Activated CD8-positive, alpha-beta memory T cell treated with anti-CD3 and anti-CD28 coated beads, Interleukin-2, amount 10 ng/mL, durations not matched to agents 7 days and 5 days (primary cell): ENCODE results near the gene CD86. TPM values are rescaled to one million over a fixed set of nuclear protein-coding genes. Genes with fewer than 3 reads are reported as not detected.

ENCODE experiments used
- ATAC-seq: fragments of 150-1000 bp; cut with Tn5 transposase; one replicate; pipeline ENCODE4 v1.10.0; 2021; ENCODE audit warnings: moderate library complexity
- CTCF ChIA-PET: fragments of 350-600 bp; sonication (Branson Sonifier 250); formaldehyde crosslinking; loops from one replicate; lab custom pipeline; 2021; ENCODE audit warnings: antibody characterized with exemption; lab: Charles Lee
- DNase-seq: peaks from one replicate; pipeline ENCODE4 v3.0.0-alpha.2; 2020
- H3K27ac Mint-ChIP-seq: one replicate; pipeline ENCODE4 v1.8.0; 2021; ENCODE audit warnings: mild to moderate bottlenecking, mixed read lengths
- H3K27me3 Mint-ChIP-seq: one replicate; pipeline ENCODE4 v1.8.0; 2021; ENCODE audit warnings: mixed read lengths
- H3K36me3 Mint-ChIP-seq: one replicate; pipeline ENCODE4 v1.8.0; 2021; ENCODE audit warnings: mild to moderate bottlenecking, mixed read lengths
- H3K4me1 Mint-ChIP-seq: one replicate; pipeline ENCODE4 v1.8.0; 2021; ENCODE audit warnings: mixed read lengths
- H3K4me3 Mint-ChIP-seq: one replicate; pipeline ENCODE4 v1.8.0; 2021; ENCODE audit warnings: mild to moderate bottlenecking, moderate library complexity, mixed read lengths
- H3K9me3 Mint-ChIP-seq: one replicate; pipeline ENCODE4 v1.8.0; 2022; ENCODE audit warnings: low read depth, mixed read lengths
- total RNA-seq, 2 experiments: library from RNA; stranded (reverse); gene quantifications; one replicate each; pipeline ENCODE4 v1.2.3, GENCODE V29; 2021

CD86 gene, protein sequence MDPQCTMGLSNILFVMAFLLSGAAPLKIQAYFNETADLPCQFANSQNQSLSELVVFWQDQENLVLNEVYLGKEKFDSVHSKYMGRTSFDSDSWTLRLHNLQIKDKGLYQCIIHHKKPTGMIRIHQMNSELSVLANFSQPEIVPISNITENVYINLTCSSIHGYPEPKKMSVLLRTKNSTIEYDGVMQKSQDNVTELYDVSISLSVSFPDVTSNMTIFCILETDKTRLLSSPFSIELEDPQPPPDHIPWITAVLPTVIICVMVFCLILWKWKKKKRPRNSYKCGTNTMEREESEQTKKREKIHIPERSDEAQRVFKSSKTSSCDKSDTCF
- total RNA-seq = 10 to 100 TPM; 23.4 to 25.3 TPM

DNA sequence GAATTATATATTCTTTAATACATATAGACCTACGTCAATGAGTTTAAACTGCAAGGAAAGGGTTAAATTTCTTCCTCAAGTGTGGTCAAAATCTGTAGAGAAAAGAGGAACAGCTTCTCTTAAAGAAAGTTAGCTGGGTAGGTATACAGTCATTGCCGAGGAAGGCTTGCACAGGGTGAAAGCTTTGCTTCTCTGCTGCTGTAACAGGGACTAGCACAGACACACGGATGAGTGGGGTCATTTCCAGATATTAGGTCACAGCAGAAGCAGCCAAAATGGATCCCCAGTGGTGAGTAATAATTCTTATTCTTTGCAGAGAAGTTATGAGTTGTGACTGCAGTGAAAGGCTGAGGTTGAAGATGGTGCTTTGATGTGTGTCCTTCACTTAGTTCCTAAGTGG, at the start of gene CD86:
TSS of gene CD86 (plus strand) at position 148 of the 400 bp plus-strand sequence. CDS start at position 276, 128 bp downstream.
- H3K4me3 Mint-ChIP-seq = peak within 1 kb of the TSS; percentile 3
- H3K4me1 Mint-ChIP-seq = peaks cover 28% of the 10 kb centered on the region
- peaks cover 33% of the 10 kb centered on the region for H3K27me3 Mint-ChIP-seq
- CTCF ChIA-PET = interaction anchor here (1.7 kb wide), 1 partner anchor 244 kb away, joined by 4 read pairs; no protein-coding TSS in a partner anchor
- ATAC-seq = peak; percentile 67
- H3K36me3 Mint-ChIP-seq = peaks cover 69% of the 10 kb centered on the region
- DNase-seq = no peak
- H3K27ac Mint-ChIP-seq = no peak within 1 kb of the TSS
- H3K9me3 Mint-ChIP-seq = peaks cover 6% of the 10 kb centered on the region

DNA sequence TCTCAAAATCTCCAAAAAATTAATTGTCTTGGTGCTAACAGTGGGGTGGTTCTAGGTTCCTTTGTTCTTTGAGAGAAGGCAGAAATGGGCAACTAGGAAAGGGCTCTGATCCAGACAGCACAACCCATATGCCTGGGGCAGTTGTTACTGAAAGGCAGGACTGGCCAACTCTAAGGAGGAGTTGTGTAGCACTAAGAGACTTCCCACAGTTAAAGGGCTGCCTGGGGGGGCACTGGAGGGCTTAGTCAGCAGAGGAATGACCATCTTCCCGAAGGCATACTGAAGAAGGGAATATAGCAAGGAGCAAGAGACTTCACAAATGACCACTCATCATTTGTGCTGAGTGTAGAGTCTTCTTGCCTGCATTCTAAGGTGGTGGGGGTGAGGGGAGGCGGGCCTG, 48.9 kb upstream of the CD86 start:
- H3K27ac Mint-ChIP-seq = no peak overlapping the region
- no peak overlapping the region for H3K4me3 Mint-ChIP-seq
- H3K36me3 Mint-ChIP-seq = peaks cover 19% of the 10 kb centered on the region
- peaks cover 40% of the 10 kb centered on the region for H3K4me1 Mint-ChIP-seq
- no peak for ATAC-seq
- CTCF ChIA-PET = no interaction called here
- DNase-seq = no peak
- H3K27me3 Mint-ChIP-seq = peaks cover 3% of the 10 kb centered on the region
- no peaks in the 10 kb centered on the region for H3K9me3 Mint-ChIP-seq

DNA sequence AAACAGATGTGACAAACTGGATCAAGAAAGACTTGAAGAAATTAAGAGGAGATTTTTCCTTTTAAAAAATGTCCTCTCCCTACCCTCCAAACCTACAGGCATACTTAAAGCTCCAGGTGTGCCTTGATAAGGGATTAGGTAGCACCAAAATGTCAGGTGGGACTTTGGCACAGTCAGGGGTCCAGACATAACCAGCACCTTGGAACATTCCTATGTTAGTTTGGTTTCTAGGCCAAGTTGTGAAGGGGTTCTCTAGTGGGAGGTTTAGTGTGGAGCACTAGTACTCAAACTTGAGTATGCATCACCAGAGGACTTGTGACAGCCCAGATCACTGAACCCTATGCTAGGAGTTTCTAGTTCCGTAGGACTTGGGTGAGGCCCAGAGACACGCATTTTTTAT, 47.0 kb upstream of the CD86 start:
- H3K27me3 Mint-ChIP-seq = no peaks in the 10 kb centered on the region
- no peaks in the 10 kb centered on the region for H3K9me3 Mint-ChIP-seq
- H3K36me3 Mint-ChIP-seq = peaks cover 17% of the 10 kb centered on the region
- no peak overlapping the region for H3K27ac Mint-ChIP-seq
- ATAC-seq = no peak
- no peak overlapping the region for H3K4me3 Mint-ChIP-seq
- DNase-seq = no peak
- peaks cover 56% of the 10 kb centered on the region for H3K4me1 Mint-ChIP-seq
- CTCF ChIA-PET = no interaction called here

DNA sequence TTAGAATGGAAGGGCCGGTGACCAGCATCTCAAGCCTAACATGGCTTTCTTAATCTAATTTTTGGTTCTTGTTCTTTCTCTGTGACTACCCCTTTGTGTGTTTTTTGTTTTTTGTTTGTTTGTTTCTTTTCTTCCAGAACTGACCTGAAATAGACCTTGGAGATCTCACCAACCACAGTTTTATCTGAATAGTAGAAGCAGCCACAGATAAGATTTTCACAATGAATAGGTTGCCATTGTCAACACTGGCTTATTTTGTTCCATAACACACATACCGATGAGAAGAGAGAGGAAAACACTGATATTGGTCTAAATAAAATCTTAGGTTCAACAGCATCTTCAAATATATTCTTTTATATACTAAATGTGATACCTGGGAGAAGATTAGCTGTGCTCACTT, 44.7 kb upstream of the CD86 start:
- CTCF ChIA-PET = no interaction called here
- Mint-ChIP-seq H3K9me3 (no peaks in the 10 kb centered on the region), H3K4me1 (peaks cover 47% of the 10 kb centered on the region), H3K36me3 (peaks cover 21% of the 10 kb centered on the region), H3K27me3 (peaks cover 2% of the 10 kb centered on the region), H3K27ac (no peak overlapping the region), H3K4me3 (no peak overlapping the region)
- no peak for ATAC-seq
- no peak for DNase-seq

DNA sequence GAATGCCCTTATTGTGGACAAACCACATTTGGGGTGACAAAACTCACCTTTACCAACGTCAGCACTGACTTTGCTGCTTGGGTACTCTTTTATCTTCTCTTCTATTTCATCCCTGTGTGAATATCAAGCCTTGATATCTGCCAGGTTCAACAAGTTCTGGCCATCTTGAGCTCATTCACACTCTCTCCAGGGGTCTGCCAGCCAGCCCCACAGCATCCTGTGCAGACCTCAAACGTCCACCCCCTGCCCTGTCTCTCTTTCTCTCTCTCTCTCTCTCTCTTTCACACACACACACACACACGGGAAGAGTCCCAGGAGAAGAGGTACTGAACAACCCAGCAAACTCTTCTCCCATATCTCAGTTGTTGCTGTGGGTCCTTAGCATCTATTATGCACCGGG, 43.8 kb upstream of the CD86 start:
- peaks cover 2% of the 10 kb centered on the region for H3K27me3 Mint-ChIP-seq
- CTCF ChIA-PET = interaction anchor here (0.8 to 1.9 kb wide), 4 partner anchors 13 to 247 kb away, joined by 3 to 8 read pairs (median 4); no protein-coding TSS in a partner anchor
- peaks cover 49% of the 10 kb centered on the region for H3K4me1 Mint-ChIP-seq
- ATAC-seq = no peak
- H3K4me3 Mint-ChIP-seq = no peak overlapping the region
- no peak for DNase-seq
- peaks cover 22% of the 10 kb centered on the region for H3K36me3 Mint-ChIP-seq
- H3K27ac Mint-ChIP-seq = peak overlapping the region; percentile 35
- H3K9me3 Mint-ChIP-seq = peaks cover 6% of the 10 kb centered on the region

DNA sequence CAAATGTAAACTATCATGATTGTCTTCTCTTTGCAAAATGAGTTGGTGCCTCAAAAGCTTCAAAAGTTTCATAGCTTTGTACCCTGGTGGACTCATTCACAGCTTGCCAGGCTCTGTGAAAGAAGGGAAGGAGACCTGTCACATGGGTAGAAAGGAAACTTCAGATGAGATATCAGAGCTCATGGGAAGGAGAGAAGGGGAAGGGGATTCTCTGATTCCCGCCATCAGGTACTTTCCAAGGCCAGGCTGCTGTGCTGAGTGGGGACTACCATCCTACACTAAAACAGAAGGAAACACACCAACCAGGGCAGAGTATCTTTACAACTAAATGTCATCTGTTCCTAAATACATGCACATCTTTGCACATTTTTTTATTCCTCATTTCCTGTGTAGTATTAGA, 42.3 kb upstream of the CD86 start:
- Mint-ChIP-seq H3K4me1 (peaks cover 49% of the 10 kb centered on the region), H3K36me3 (peaks cover 27% of the 10 kb centered on the region), H3K4me3 (no peak overlapping the region), H3K27ac (no peak overlapping the region), H3K9me3 (peaks cover 9% of the 10 kb centered on the region), H3K27me3 (peaks cover 4% of the 10 kb centered on the region)
- DNase-seq (no peak), ATAC-seq (no peak)
- CTCF ChIA-PET = interaction anchor here (0.8 to 2.1 kb wide), 4 partner anchors 12 to 18 kb away, joined by 3 to 8 read pairs (median 5); no protein-coding TSS in a partner anchor

DNA sequence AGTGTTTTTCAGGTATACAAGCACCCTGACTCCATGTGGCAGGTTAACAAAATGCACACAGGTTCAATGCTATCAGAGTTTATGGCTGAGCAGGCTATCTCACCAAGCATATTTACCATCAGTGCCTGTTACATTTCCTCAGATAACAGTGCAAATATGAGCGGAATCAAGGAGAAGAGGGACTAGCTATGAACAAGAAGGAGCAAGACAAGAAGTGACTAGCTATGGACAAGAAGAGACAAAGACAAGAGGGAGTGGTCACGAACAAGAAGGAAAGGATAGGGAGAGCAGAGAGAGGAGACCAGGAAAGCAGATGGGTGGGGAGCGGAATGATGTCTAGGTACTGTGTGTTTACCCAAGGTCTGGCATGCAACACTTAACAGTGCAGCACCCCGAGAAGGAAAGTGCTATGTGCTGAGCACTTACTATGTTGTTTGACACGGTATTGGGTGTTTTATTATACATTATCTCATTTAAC, 41.7 kb upstream of the CD86 start:
- DNase-seq = no peak
- peaks cover 27% of the 10 kb centered on the region for H3K36me3 Mint-ChIP-seq
- no peak overlapping the region for H3K27ac Mint-ChIP-seq

DNA sequence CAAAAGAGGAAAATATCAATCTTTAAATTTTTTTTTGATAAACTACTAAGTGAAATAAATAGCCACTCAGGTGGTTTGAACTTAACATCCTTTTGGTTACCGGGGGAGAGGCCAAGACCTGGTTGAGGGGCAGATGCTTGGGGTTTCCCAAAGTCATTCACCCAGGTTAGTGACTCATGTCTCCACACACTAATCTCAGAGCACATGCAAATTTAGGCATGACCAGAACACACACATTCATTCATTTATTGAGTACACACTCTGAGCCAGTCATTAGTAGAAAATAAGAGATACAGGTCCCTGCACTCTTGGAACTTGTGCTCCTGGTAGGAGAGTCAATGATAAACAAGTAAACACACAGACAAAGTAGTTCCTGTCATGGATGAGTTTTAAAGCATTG, 40.4 kb upstream of the CD86 start:
- peak; percentile 55 for DNase-seq
- peak; percentile 78 for ATAC-seq
- CTCF ChIA-PET = no interaction called here
- peaks cover 51% of the 10 kb centered on the region for H3K4me1 Mint-ChIP-seq
- H3K27ac Mint-ChIP-seq = no peak overlapping the region
- H3K27me3 Mint-ChIP-seq = peaks cover 7% of the 10 kb centered on the region
- peaks cover 27% of the 10 kb centered on the region for H3K36me3 Mint-ChIP-seq
- H3K4me3 Mint-ChIP-seq = no peak overlapping the region
- H3K9me3 Mint-ChIP-seq = peaks cover 9% of the 10 kb centered on the region

More for the DNA sequence above, 41.7 kb upstream of the CD86 start:
- H3K4me3 Mint-ChIP-seq = no peak overlapping the region
- H3K9me3 Mint-ChIP-seq = peaks cover 9% of the 10 kb centered on the region
- H3K4me1 Mint-ChIP-seq = peaks cover 49% of the 10 kb centered on the region
- ATAC-seq = no peak
- H3K27me3 Mint-ChIP-seq = peaks cover 4% of the 10 kb centered on the region
- CTCF ChIA-PET = interaction anchor here (2.1 kb wide), 1 partner anchor 17 kb away, joined by 7 read pairs; no protein-coding TSS in a partner anchor

DNA sequence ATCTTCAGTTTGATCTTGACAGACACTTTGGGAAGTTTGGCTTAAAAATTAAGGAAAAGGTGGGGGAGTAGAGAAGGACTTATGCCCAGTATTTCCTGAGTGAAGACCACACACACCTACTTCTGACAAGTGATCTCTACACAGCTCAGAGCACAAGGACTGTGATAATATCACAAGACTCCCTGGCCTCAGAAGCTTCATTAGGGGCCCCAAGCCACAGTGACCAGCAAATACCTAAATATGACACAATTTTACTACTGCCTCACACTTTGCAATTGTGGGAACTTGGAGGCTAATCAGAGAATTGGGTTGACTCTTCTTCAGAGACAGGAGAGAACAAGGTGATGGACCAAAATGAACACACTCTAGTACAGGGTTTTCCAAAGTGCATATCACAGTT, 35.7 kb upstream of the CD86 start:
- ATAC-seq (no peak), DNase-seq (no peak)
- Mint-ChIP-seq H3K4me3 (no peak overlapping the region), H3K9me3 (peaks cover 9% of the 10 kb centered on the region), H3K4me1 (peaks cover 27% of the 10 kb centered on the region), H3K27ac (no peak overlapping the region), H3K27me3 (peaks cover 27% of the 10 kb centered on the region), H3K36me3 (peaks cover 25% of the 10 kb centered on the region)
- CTCF ChIA-PET = no interaction called here

DNA sequence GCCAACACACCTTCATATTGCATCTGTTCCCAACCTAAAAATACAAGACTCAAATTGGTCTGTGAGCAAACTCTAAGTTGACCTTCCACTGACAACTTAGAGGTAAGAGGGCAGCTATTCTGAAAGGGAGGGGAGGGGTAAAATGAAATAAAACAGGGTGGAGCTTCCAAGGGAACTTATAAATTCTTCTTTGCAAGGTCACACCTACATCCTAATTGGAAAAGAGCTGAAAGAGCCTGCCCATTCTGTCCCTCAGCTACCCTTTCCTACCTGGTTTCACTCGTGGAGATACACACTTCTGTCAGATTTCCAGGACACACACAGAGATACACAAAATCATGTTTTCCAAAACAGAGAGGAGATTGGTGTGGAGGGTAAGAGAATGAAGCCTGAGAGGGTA, 34.1 kb upstream of the CD86 start:
- Mint-ChIP-seq H3K4me3 (no peak overlapping the region), H3K27ac (no peak overlapping the region), H3K36me3 (peaks cover 11% of the 10 kb centered on the region), H3K4me1 (peaks cover 23% of the 10 kb centered on the region), H3K9me3 (peaks cover 5% of the 10 kb centered on the region), H3K27me3 (peaks cover 27% of the 10 kb centered on the region)
- ATAC-seq (no peak), DNase-seq (no peak)
- CTCF ChIA-PET = interaction anchor here (0.7 to 1.6 kb wide), 2 partner anchors 10 to 26 kb away, joined by 3 to 7 read pairs; no protein-coding TSS in a partner anchor

DNA sequence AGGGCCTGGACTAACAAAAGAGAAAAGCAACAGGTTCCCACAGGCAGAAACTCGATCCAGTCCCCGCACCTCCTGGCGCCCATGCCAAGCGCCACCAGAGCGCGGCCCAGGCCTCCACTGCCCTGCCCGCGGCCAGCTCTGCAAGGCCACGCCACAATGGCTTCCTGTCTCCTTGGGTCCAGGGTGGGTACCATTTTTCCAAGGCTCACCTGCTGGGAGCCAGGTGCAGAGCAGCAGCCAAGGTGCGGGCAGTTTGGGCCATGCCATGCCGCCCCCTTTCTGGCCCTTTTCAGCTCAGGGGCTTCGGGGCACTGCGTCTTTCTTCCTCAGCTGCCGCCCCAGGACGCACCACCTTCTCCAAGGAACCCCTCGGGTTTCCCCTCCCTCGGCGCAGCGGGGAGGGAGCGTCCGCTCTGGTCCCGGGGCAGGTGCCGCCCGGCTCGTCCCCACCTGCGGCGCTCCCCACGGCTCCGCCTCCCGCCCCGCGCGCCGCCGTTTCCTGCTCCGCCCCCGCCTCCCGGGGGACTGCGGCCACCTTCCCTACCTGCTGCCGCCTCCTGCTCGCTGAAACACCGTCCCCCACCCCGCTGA, 33.3 kb upstream of the CD86 start, which contains the start of gene ILDR1:
TSS of gene ILDR1 (minus strand) at position 437 of the 591 bp plus-strand sequence. CDS start at position 267, 170 bp downstream.
- peak within 1 kb of the TSS; percentile 61 for H3K4me3 Mint-ChIP-seq
- ATAC-seq = peak; percentile 82
- peaks cover 10% of the 10 kb centered on the region for H3K36me3 Mint-ChIP-seq
- H3K27ac Mint-ChIP-seq = no peak within 1 kb of the TSS
- H3K4me1 Mint-ChIP-seq = peaks cover 23% of the 10 kb centered on the region
- no peaks in the 10 kb centered on the region for H3K9me3 Mint-ChIP-seq
- DNase-seq = no peak
- CTCF ChIA-PET = interaction anchor here (1.6 kb wide), 1 partner anchor 26 kb away, joined by 7 read pairs; no protein-coding TSS in a partner anchor
- peaks cover 27% of the 10 kb centered on the region for H3K27me3 Mint-ChIP-seq

DNA sequence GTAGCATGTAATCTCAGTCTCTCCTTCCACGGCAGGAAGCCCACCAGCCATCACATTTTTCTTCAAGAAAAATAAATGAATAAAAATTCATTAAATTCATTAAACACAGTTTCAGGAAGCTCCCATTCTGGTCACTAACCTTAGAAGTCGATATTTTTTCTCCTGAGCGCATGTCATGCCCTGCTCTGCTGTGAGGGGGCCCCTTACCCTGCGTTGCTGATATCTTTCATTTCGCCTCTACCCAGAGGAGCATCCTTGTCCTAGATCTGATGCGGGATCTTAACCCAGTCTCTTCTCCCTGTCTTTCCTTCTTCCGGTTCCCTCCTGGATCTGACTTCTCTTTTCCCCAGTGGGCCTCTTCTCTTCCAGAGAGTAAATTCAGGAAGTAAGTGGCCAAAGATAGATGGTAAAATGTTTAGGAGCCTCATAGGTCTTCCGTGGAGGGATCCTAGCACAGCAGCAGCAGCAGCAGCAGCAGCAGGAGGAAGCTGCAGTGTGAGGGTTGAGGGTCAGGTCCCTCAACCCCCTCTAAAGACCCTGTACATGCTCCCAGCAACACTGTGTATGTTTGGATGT, 31.7 kb upstream of the CD86 start:
- no peak overlapping the region for H3K4me3 Mint-ChIP-seq
- ATAC-seq (no peak), DNase-seq (no peak)
- peaks cover 23% of the 10 kb centered on the region for H3K4me1 Mint-ChIP-seq
- peaks cover 25% of the 10 kb centered on the region for H3K27me3 Mint-ChIP-seq
- H3K9me3 Mint-ChIP-seq = no peaks in the 10 kb centered on the region
- no peak overlapping the region for H3K27ac Mint-ChIP-seq
- CTCF ChIA-PET = no interaction called here
- peaks cover 12% of the 10 kb centered on the region for H3K36me3 Mint-ChIP-seq

DNA sequence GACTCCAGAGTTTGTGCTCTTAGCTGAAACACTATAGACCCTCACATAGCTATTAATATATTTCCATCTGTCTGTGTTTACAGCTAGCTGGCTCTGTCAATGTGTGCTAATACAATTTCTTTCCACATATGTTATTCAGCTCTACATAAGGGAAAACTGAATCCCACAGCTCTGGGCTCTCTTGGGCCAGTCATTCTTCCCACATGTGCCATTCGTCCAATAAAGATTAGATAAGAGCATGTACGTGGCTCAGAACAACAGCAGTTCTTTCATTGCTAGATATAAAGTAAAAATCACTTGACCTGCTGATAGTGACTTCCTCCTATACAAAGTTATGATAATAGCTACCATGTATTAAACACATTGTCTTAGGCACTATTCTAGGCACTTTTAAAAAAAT, 30.4 kb upstream of the CD86 start:
- no peak for ATAC-seq
- Mint-ChIP-seq H3K27ac (peak overlapping the region; percentile 38), H3K4me1 (peaks cover 23% of the 10 kb centered on the region), H3K27me3 (peaks cover 22% of the 10 kb centered on the region), H3K9me3 (peaks cover 3% of the 10 kb centered on the region), H3K36me3 (peaks cover 18% of the 10 kb centered on the region), H3K4me3 (no peak overlapping the region)
- CTCF ChIA-PET = interaction anchor here (0.6 to 1.2 kb wide), 5 partner anchors 9 to 76 kb away, joined by 3 read pairs; no protein-coding TSS in a partner anchor
- DNase-seq = no peak
